ENCODE measurements around the gene BLVRA. TPM values are rescaled to one million over a fixed set of nuclear protein-coding genes. Genes with fewer than 3 reads are reported as not detected.
"Not testable (repeated sequence)": the region's sequence is repeated elsewhere in the genome, so short reads cannot be mapped to it uniquely, and the experiment has no call there.

Gene BLVRA
- total RNA-seq, 2 experiments from 2014 or later, result 16.0 to 31.2 TPM

GRCh38 chr7:43729214-43729923 lies 29.1 kb upstream of the BLVRA start, which contains the start of gene COA1:
TSS of gene COA1 (minus strand) at chr7:43729523. CDS start at chr7:43648614, 80,909 bp downstream.
- H3K9me3 Mint-ChIP-seq (ENCODE audit: low read depth), result no peaks in the 10 kb centered on the region
- H3K4me1 Mint-ChIP-seq, result peaks cover 36% of the 10 kb centered on the region
- peaks cover 16% of the 10 kb centered on the region for H3K36me3 Mint-ChIP-seq (ENCODE audit: low read depth)
- POLR2A ChIA-PET, result interaction anchor here (0.6 to 1.2 kb wide), 3 partner anchors 14 to 147 kb away, joined by 3 to 4 read pairs (median 4); partner anchors contain the start of gene STK17A
- ATAC-seq, result peak; percentile 94
- H3K27me3 Mint-ChIP-seq, result no peaks in the 10 kb centered on the region
- H3K4me3 Mint-ChIP-seq, result peak within 1 kb of the TSS; percentile 90
- CTCF ChIA-PET, result interaction anchor here (0.5 to 3.4 kb wide), 10 partner anchors 9 to 213 kb away, joined by 3 to 43 read pairs (median 3); partner anchors contain the start of gene STK17A
- DNase-seq, result peak; percentile 89
- intact Hi-C loops (cut with DNase I, micrococcal nuclease), result loop anchor here (1.0 to 10.0 kb wide), 9 partner anchors 27 to 797 kb away; partner anchors contain the start of genes MRPL32 (in 2 of the 2), PSMA2 (in 2 of the 2), STK17A (in 2 of the 2) and BLVRA (in 1 of the 2)
- peak within 1 kb of the TSS; percentile 91 for H3K27ac Mint-ChIP-seq

- ChIA-PET POLR2A (interaction anchor here (0.6 to 1.2 kb wide), 2 partner anchors 61 to 147 kb away, joined by 3 to 4 read pairs; partner anchors contain the start of gene STK17A), CTCF (interaction anchor here (0.5 to 3.4 kb wide), 12 partner anchors 9 to 756 kb away, joined by 3 to 43 read pairs (median 3); partner anchors contain the start of gene STK17A)
- Mint-ChIP-seq H3K27ac (peak overlapping the region; percentile 91), H3K4me1 (peaks cover 37% of the 10 kb centered on the region), H3K9me3 (ENCODE audit: low read depth) (no peaks in the 10 kb centered on the region), H3K4me3 (peak overlapping the region; percentile 90), H3K27me3 (no peaks in the 10 kb centered on the region), H3K36me3 (ENCODE audit: low read depth) (peaks cover 12% of the 10 kb centered on the region)
- intact Hi-C loops (cut with DNase I, micrococcal nuclease), result loop anchor here (1.0 to 10.0 kb wide), 9 partner anchors 27 to 798 kb away; partner anchors contain the start of genes MRPL32 (in 2 of the 2), PSMA2 (in 2 of the 2), STK17A (in 2 of the 2) and BLVRA (in 1 of the 2)
- ATAC-seq (no peak), DNase-seq (no peak)
These were observed 28.6 kb upstream of the BLVRA start for GRCh38 chr7:43729924-43730248.

- ATAC-seq; POLR2A ChIA-PET; H3K4me3 Mint-ChIP-seq; DNase-seq; H3K27ac Mint-ChIP-seq; H3K27me3 Mint-ChIP-seq; intact Hi-C loops (cut with DNase I, micrococcal nuclease); H3K9me3 Mint-ChIP-seq (ENCODE audit: low read depth): not testable (repeated sequence)
- Mint-ChIP-seq H3K4me1 (peaks cover 45% of the 10 kb centered on the region), H3K36me3 (ENCODE audit: low read depth) (peaks cover 12% of the 10 kb centered on the region)
- CTCF ChIA-PET, result interaction anchor here (1.2 to 3.4 kb wide), 3 partner anchors 31 to 149 kb away, joined by 5 to 43 read pairs (median 30); partner anchors contain the start of gene STK17A
These were observed 27.0 kb upstream of the BLVRA start for GRCh38 chr7:43731494-43731893.

- DNase-seq, result peak; percentile 20
- H3K36me3 Mint-ChIP-seq (ENCODE audit: low read depth); intact Hi-C loops (cut with DNase I, micrococcal nuclease); H3K27me3 Mint-ChIP-seq; H3K27ac Mint-ChIP-seq; H3K9me3 Mint-ChIP-seq (ENCODE audit: low read depth); ATAC-seq; H3K4me3 Mint-ChIP-seq: not testable (repeated sequence)
- H3K4me1 Mint-ChIP-seq, result peaks cover 25% of the 10 kb centered on the region
- POLR2A ChIA-PET, result interaction anchor here (1.6 to 1.7 kb wide), 3 partner anchors 16 to 152 kb away, joined by 4 to 11 read pairs (median 5); partner anchors contain the start of gene STK17A
- CTCF ChIA-PET, result interaction anchor here (0.9 to 2.0 kb wide), 7 partner anchors 14 to 152 kb away, joined by 4 to 13 read pairs (median 4); partner anchors contain the start of gene STK17A
These were observed 23.7 kb upstream of the BLVRA start for GRCh38 chr7:43734575-43735332.

GRCh38 chr7:43735403-43735801 lies 23.1 kb upstream of the BLVRA start:
- CTCF ChIA-PET, result interaction anchor here (0.7 to 1.9 kb wide), 9 partner anchors 16 to 153 kb away, joined by 3 to 8 read pairs (median 4); partner anchors contain the start of gene STK17A
- Mint-ChIP-seq H3K36me3 (ENCODE audit: low read depth) (no peaks in the 10 kb centered on the region), H3K4me3 (no peak overlapping the region), H3K27ac (peak overlapping the region; percentile 73), H3K9me3 (ENCODE audit: low read depth) (no peaks in the 10 kb centered on the region), H3K4me1 (peaks cover 23% of the 10 kb centered on the region), H3K27me3 (peaks cover 2% of the 10 kb centered on the region)
- POLR2A ChIA-PET, result interaction anchor here (0.8 to 1.7 kb wide), 7 partner anchors 16 to 153 kb away, joined by 3 to 11 read pairs (median 4); partner anchors contain the start of genes BLVRA and STK17A
- intact Hi-C loops (cut with DNase I, micrococcal nuclease), result no loop called here
- DNase-seq (peak; percentile 42), ATAC-seq (no peak)

- Mint-ChIP-seq H3K4me3 (no peak overlapping the region), H3K27ac (peak overlapping the region; percentile 73), H3K4me1 (peaks cover 22% of the 10 kb centered on the region), H3K36me3 (ENCODE audit: low read depth) (no peaks in the 10 kb centered on the region), H3K9me3 (ENCODE audit: low read depth) (no peaks in the 10 kb centered on the region), H3K27me3 (peaks cover 2% of the 10 kb centered on the region)
- peak; percentile 74 for DNase-seq
- ChIA-PET POLR2A (interaction anchor here (0.8 to 1.7 kb wide), 7 partner anchors 15 to 153 kb away, joined by 3 to 11 read pairs (median 4); partner anchors contain the start of genes BLVRA and STK17A), CTCF (interaction anchor here (0.7 to 1.9 kb wide), 12 partner anchors 15 to 155 kb away, joined by 3 to 8 read pairs (median 4); partner anchors contain the start of gene STK17A)
- intact Hi-C loops (cut with DNase I, micrococcal nuclease), result loop anchor here in 1 of 2 experiments (1.0 to 2.0 kb wide), 2 partner anchors 15 to 145 kb away; no protein-coding TSS in a partner anchor
- peak; percentile 95 for ATAC-seq
These were observed 22.5 kb upstream of the BLVRA start for GRCh38 chr7:43735802-43736603.

GRCh38 chr7:43737467-43738127 lies 20.9 kb upstream of the BLVRA start:
- CTCF ChIA-PET, result interaction anchor here (0.8 kb wide), 1 partner anchor 21 kb away, joined by 3 read pairs; no protein-coding TSS in a partner anchor

GRCh38 chr7:43742692-43743091 lies 15.8 kb upstream of the BLVRA start:
- Mint-ChIP-seq H3K4me1 (no peaks in the 10 kb centered on the region), H3K27ac (no peak overlapping the region), H3K27me3 (peaks cover 2% of the 10 kb centered on the region), H3K4me3 (no peak overlapping the region), H3K36me3 (ENCODE audit: low read depth) (no peaks in the 10 kb centered on the region), H3K9me3 (ENCODE audit: low read depth) (no peaks in the 10 kb centered on the region)
- CTCF ChIA-PET, result no interaction called here
- no peak for ATAC-seq
- intact Hi-C loops (cut with DNase I, micrococcal nuclease), result no loop called here
- POLR2A ChIA-PET, result interaction anchor here (0.7 kb wide), 1 partner anchor 20 kb away, joined by 3 read pairs; no protein-coding TSS in a partner anchor
- no peak for DNase-seq

More at GRCh38 chr7:43737467-43738127, 20.9 kb upstream of the BLVRA start:
- peaks cover 22% of the 10 kb centered on the region for H3K4me1 Mint-ChIP-seq
- H3K36me3 Mint-ChIP-seq (ENCODE audit: low read depth), result no peaks in the 10 kb centered on the region
- no peak overlapping the region for H3K27ac Mint-ChIP-seq
- POLR2A ChIA-PET, result interaction anchor here (0.5 kb wide), 1 partner anchor 172 kb away, joined by 3 read pairs; no protein-coding TSS in a partner anchor
- intact Hi-C loops (cut with DNase I, micrococcal nuclease), result loop anchor here in 1 of 2 experiments (2.0 kb wide), 1 partner anchor 13 kb away; no protein-coding TSS in a partner anchor
- ATAC-seq (no peak), DNase-seq (no peak)
- peaks cover 2% of the 10 kb centered on the region for H3K27me3 Mint-ChIP-seq
- H3K4me3 Mint-ChIP-seq, result no peak overlapping the region
- H3K9me3 Mint-ChIP-seq (ENCODE audit: low read depth), result no peaks in the 10 kb centered on the region

GRCh38 chr7:43747328-43748105 lies 11.0 kb upstream of the BLVRA start:
- peaks cover 4% of the 10 kb centered on the region for H3K27me3 Mint-ChIP-seq
- no peak overlapping the region for H3K27ac Mint-ChIP-seq
- H3K9me3 Mint-ChIP-seq (ENCODE audit: low read depth), result no peaks in the 10 kb centered on the region
- no peaks in the 10 kb centered on the region for H3K36me3 Mint-ChIP-seq (ENCODE audit: low read depth)
- no peak overlapping the region for H3K4me3 Mint-ChIP-seq
- DNase-seq, result no peak
- peaks cover 12% of the 10 kb centered on the region for H3K4me1 Mint-ChIP-seq
- POLR2A ChIA-PET, result no interaction called here
- intact Hi-C loops (cut with DNase I, micrococcal nuclease), result no loop called here
- ATAC-seq, result no peak
- CTCF ChIA-PET, result interaction anchor here (0.9 kb wide), 1 partner anchor 53 kb away, joined by 3 read pairs; no protein-coding TSS in a partner anchor

All from activated CD4-positive, alpha-beta T cell treated with anti-CD3 and anti-CD28 coated beads for 36 hours (primary cell).